Caco-2 (cell line): ENCODE results near the gene CEP290. TPM values are rescaled to one million over a fixed set of nuclear protein-coding genes. Genes with fewer than 3 reads are reported as not detected.

Source experiments
- BruUV-seq: library from RNA; stranded (reverse); fragments of 400-500 nt; replicated peaks from 2 replicates; lab custom pipeline; 2021; lab: Mats Ljungman, UMichigan
- CTCF ChIA-PET: fragments of 300-600 bp; sonication (Branson Sonifier 250); formaldehyde crosslinking; loops from one replicate; lab custom pipeline; 2022; ENCODE audit warnings: antibody characterized with exemption; lab: Charles Lee
- POLR2A ChIA-PET: fragments of 300-600 bp; sonication (Branson Sonifier 250); formaldehyde crosslinking; loops from one replicate; lab custom pipeline; 2022; ENCODE audit warnings: antibody characterized with exemption; lab: Charles Lee
- DNase-seq, 2 experiments: peaks; one replicate each; pipeline versions ENCODE4 v3.0.0 to v3.0.0-alpha.2; 2020 to 2022
- H3K27me3 ChIP-seq: replicated peaks from 2 replicates; pipeline ENCODE4 v1.6.0; 2011; ENCODE audit warnings: low read length; ENCODE audit not compliant: control insufficient read depth, insufficient read depth
- H3K36me3 ChIP-seq: 2 replicates; pipeline ENCODE4 v1.5.1; 2011; ENCODE audit warnings: low read length; ENCODE audit not compliant: control insufficient read depth, insufficient read depth
- H3K4me1 ChIP-seq: fragments of 250-450 bp; sonication (Bioruptor Pico); 2 replicates; pipeline ENCODE4 v1.5.1; 2020; ENCODE audit warnings: mild to moderate bottlenecking
- H3K4me3 ChIP-seq: 2 replicates; pipeline ENCODE4 v1.5.1; 2011; ENCODE audit warnings: low read depth, mild to moderate bottlenecking, control low read depth, low read length
- H3K9me3 ChIP-seq: fragments of 250-450 bp; sonication (Bioruptor Pico); 2 replicates; pipeline ENCODE4 v1.5.1; 2020; ENCODE audit warnings: mild to moderate bottlenecking, moderate library complexity
- H3K27ac Mint-ChIP-seq: one replicate; pipeline ENCODE4 v1.8.0; 2022; ENCODE audit warnings: mixed read lengths; ENCODE audit not compliant: unreplicated experiment
- H3K27me3 Mint-ChIP-seq: one replicate; pipeline ENCODE4 v1.8.0; 2022; ENCODE audit warnings: mixed read lengths; ENCODE audit not compliant: insufficient read depth, unreplicated experiment
- H3K36me3 Mint-ChIP-seq: one replicate; pipeline ENCODE4 v1.8.0; 2022; ENCODE audit warnings: mild to moderate bottlenecking, mixed read lengths; ENCODE audit not compliant: insufficient read depth, unreplicated experiment
- H3K4me1 Mint-ChIP-seq: one replicate; pipeline ENCODE4 v1.8.0; 2022; ENCODE audit warnings: low read depth, mixed read lengths; ENCODE audit not compliant: unreplicated experiment
- H3K4me3 Mint-ChIP-seq: one replicate; pipeline ENCODE4 v1.8.0; 2022; ENCODE audit warnings: mild to moderate bottlenecking, moderate library complexity, mixed read lengths; ENCODE audit not compliant: unreplicated experiment
- H3K9me3 Mint-ChIP-seq: one replicate; pipeline ENCODE4 v1.8.0; 2022; ENCODE audit warnings: mixed read lengths; ENCODE audit not compliant: unreplicated experiment
- intact Hi-C: fragments of 100-400 bp; cut with micrococcal nuclease; formaldehyde crosslinking; loops from one replicate; pipeline ENCODE4 v1.10.0; 2022; ENCODE audit not compliant: unreplicated experiment
- total RNA-seq: library from RNA; stranded (reverse); gene quantifications from 2 replicates; pipeline ENCODE4 v1.2.3, GENCODE V29; 2022
- TF ChIP-seq, protein P1 (sequence below), 2 experiments: fragments of 200-600 bp in 1 of 2; IDR thresholded peaks; 1 replicate in 1 of 2; 2 replicates in 1 of 2; pipeline versions ENCODE4 v1.5.1 to v1.8.0; 2011 to 2022; ENCODE audit warnings: antibody characterized with exemption in 1 of 2, control low read depth in 1 of 2, inconsistent platforms in 1 of 2, low read depth in 1 of 2, low read length in 1 of 2, mild to moderate bottlenecking in 1 of 2, moderate library complexity in 1 of 2; ENCODE audit not compliant: insufficient read depth in 1 of 2, severe bottlenecking in 1 of 2, unreplicated experiment in 1 of 2

Gene CEP290
- total RNA-seq, 1 experiment from 2014 or later = 14.0 TPM

DNA sequence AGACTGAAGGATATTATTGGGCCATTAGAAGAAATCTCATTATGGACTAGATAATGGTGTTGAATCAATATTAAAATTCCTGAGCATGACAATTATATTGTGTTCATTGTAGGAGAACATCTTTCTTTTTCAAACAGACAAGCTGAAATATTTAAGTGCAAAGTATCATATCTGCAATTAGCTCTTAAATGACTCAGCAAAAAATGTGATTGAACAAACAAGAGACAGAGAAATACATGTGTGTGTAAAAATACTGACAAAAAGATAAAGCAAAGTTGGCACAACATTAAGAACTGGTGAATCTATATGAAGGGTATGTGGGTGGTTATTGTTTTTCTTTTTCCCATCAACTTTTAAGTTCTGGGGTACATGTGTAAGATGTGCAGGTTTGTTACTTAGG is 9.5 kb downstream of the CEP290 start:
- H3K4me1 ChIP-seq = peaks cover 4% of the 10 kb centered on the region; the same call in 1 of the 2 replicates
- H3K27me3 ChIP-seq = no peaks in the 10 kb centered on the region
- no peak overlapping the region for H3K4me3 ChIP-seq
- H3K27ac Mint-ChIP-seq = peak overlapping the region; percentile 17
- no peaks in the 10 kb centered on the region for H3K9me3 ChIP-seq
- H3K36me3 Mint-ChIP-seq = peaks cover 6% of the 10 kb centered on the region
- peaks cover 8% of the 10 kb centered on the region for H3K4me1 Mint-ChIP-seq
- intact Hi-C loops = no loop called here
- ChIA-PET POLR2A (no interaction called here), CTCF (no interaction called here)
- no peaks in the 10 kb centered on the region for H3K36me3 ChIP-seq
- no peak overlapping the region for H3K4me3 Mint-ChIP-seq
- TF ChIP-seq, protein P1, sequence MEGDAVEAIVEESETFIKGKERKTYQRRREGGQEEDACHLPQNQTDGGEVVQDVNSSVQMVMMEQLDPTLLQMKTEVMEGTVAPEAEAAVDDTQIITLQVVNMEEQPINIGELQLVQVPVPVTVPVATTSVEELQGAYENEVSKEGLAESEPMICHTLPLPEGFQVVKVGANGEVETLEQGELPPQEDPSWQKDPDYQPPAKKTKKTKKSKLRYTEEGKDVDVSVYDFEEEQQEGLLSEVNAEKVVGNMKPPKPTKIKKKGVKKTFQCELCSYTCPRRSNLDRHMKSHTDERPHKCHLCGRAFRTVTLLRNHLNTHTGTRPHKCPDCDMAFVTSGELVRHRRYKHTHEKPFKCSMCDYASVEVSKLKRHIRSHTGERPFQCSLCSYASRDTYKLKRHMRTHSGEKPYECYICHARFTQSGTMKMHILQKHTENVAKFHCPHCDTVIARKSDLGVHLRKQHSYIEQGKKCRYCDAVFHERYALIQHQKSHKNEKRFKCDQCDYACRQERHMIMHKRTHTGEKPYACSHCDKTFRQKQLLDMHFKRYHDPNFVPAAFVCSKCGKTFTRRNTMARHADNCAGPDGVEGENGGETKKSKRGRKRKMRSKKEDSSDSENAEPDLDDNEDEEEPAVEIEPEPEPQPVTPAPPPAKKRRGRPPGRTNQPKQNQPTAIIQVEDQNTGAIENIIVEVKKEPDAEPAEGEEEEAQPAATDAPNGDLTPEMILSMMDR (IDR thresholded peaks at IDR 0.05; ENCODE audit: insufficient read depth in 1 of 2, low read depth in 1 of 2, low read length in 1 of 2, severe bottlenecking in 1 of 2, unreplicated experiment in 1 of 2) = no peak
- no TSS peak for BruUV-seq
- no peaks in the 10 kb centered on the region for H3K27me3 Mint-ChIP-seq
- no peaks in the 10 kb centered on the region for H3K9me3 Mint-ChIP-seq
- no peak for DNase-seq

DNA sequence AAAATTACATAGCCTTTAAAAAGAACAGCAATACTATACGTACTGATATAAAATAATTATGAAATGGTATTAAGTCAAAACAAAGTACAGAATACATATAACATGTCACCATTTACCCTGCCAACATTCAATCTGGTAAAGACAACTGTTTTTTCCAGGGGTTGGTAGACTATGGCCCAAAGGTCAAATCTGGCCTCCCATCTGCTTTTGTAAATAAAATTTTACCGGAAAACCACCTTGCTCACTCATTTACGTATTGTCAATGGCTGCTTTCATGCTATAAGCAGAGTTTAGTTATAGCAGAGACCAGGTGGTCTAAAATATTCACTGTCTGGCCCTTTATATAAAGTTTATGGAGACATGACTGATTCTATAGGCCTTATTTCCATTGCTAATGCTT is 14.0 kb downstream of the CEP290 start:
- Histone ChIP-seq H3K27me3 (no peaks in the 10 kb centered on the region), H3K4me1 (peaks cover 4% of the 10 kb centered on the region; the same call in 1 of the 2 replicates), H3K4me3 (no peak overlapping the region), H3K36me3 (peaks cover 1% of the 10 kb centered on the region), H3K9me3 (no peaks in the 10 kb centered on the region)
- DNase-seq = no peak
- intact Hi-C loops = no loop called here
- ChIA-PET CTCF (no interaction called here), POLR2A (no interaction called here)
- TF ChIP-seq, protein P1 (IDR thresholded peaks at IDR 0.05; ENCODE audit: insufficient read depth in 1 of 2, low read depth in 1 of 2, low read length in 1 of 2, severe bottlenecking in 1 of 2, unreplicated experiment in 1 of 2) = no peak
- no peaks in the 10 kb centered on the region for H3K27me3 Mint-ChIP-seq
- no peaks in the 10 kb centered on the region for H3K9me3 Mint-ChIP-seq
- H3K36me3 Mint-ChIP-seq = peaks cover 5% of the 10 kb centered on the region
- no peak overlapping the region for H3K27ac Mint-ChIP-seq
- BruUV-seq = no TSS peak
- H3K4me3 Mint-ChIP-seq = no peak overlapping the region
- peaks cover 8% of the 10 kb centered on the region for H3K4me1 Mint-ChIP-seq

DNA sequence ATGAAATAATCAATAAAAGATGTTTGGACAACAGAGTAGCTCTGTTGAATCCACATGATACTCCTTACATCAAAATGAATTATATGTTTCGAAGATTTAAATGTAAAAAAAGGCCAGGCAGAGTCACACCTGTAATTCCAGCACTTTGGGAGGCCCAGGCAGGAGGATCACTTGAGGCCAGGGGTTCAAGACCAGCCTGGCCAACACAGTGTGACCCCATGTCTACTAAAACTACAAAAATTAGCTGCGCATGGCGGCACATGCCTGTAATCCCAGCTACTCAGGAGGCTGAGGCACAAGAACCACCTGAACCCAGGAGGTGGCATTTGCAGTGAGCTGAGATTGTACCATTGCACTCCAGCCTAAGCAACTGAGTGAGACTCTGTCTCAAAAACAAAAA is 14.8 kb downstream of the CEP290 start:
- Histone ChIP-seq H3K4me3 (no peak overlapping the region), H3K9me3 (no peaks in the 10 kb centered on the region), H3K4me1 (no peaks in the 10 kb centered on the region), H3K27me3 (no peaks in the 10 kb centered on the region), H3K36me3 (peaks cover 1% of the 10 kb centered on the region)
- intact Hi-C loops = no loop called here
- POLR2A ChIA-PET = no interaction called here
- Mint-ChIP-seq H3K36me3 (peaks cover 5% of the 10 kb centered on the region), H3K27me3 (no peaks in the 10 kb centered on the region), H3K9me3 (no peaks in the 10 kb centered on the region), H3K4me1 (peaks cover 3% of the 10 kb centered on the region), H3K27ac (no peak overlapping the region), H3K4me3 (no peak overlapping the region)
- BruUV-seq = no TSS peak
- CTCF ChIA-PET = no interaction called here
- DNase-seq = no peak
- TF ChIP-seq, protein P1 (IDR thresholded peaks at IDR 0.05; ENCODE audit: insufficient read depth in 1 of 2, low read depth in 1 of 2, low read length in 1 of 2, severe bottlenecking in 1 of 2, unreplicated experiment in 1 of 2) = no peak
